Loucy (cell line): ENCODE data around the gene RTN3.
A peak's percentile ranks its signal among the peaks of the same experiment; 100 is the strongest.

Source experiments
- H2AFZ ChIP-seq: fragments of 200-600 bp; sonication (generic); 2 replicates; pipeline ENCODE4 v1.6.0; 2016; ENCODE audit warnings: antibody characterized with exemption, mild to moderate bottlenecking, low read length, moderate library complexity
- H3F3A ChIP-seq: fragments of 200-600 bp; 2 replicates; pipeline ENCODE4 v1.6.0; 2016; ENCODE audit warnings: antibody characterized with exemption, low read depth, mild to moderate bottlenecking
- H3K27me3 ChIP-seq: fragments of 200-600 bp; sonication (generic); 2 replicates; pipeline ENCODE4 v1.6.1; 2014; ENCODE audit warnings: low read length, mild to moderate bottlenecking; ENCODE audit not compliant: insufficient read depth, poor library complexity, severe bottlenecking
- H3K36me3 ChIP-seq: fragments of 200-600 bp; sonication (generic); 2 replicates; pipeline ENCODE4 v1.6.1; 2016; ENCODE audit warnings: low read length; ENCODE audit not compliant: insufficient read depth
- H3K4me1 ChIP-seq: fragments of 200-600 bp; sonication (generic); 2 replicates; pipeline ENCODE4 v1.5.1; 2014; ENCODE audit warnings: low read length, mild to moderate bottlenecking; ENCODE audit not compliant: insufficient read depth, poor library complexity, severe bottlenecking
- H3K4me2 ChIP-seq: fragments of 200-600 bp; sonication (generic); 2 replicates; pipeline ENCODE4 v1.6.0; 2014; ENCODE audit warnings: antibody characterized with exemption, low read length, low read depth, mild to moderate bottlenecking; ENCODE audit not compliant: poor library complexity, severe bottlenecking
- H3K4me3 ChIP-seq: fragments of 200-600 bp; sonication (generic); 2 replicates; pipeline ENCODE4 v1.5.1; 2014; ENCODE audit warnings: low read length, mild to moderate bottlenecking, mixed read lengths; ENCODE audit not compliant: poor library complexity, severe bottlenecking
- H3K79me2 ChIP-seq: fragments of 200-600 bp; sonication (generic); 2 replicates; pipeline ENCODE4 v1.6.1; 2014; ENCODE audit warnings: low read length; ENCODE audit not compliant: insufficient read depth
- H3K9ac ChIP-seq: fragments of 200-600 bp; sonication (generic); 2 replicates; pipeline ENCODE4 v1.6.0; 2014; ENCODE audit warnings: mild to moderate bottlenecking, low read depth, low read length, moderate library complexity; ENCODE audit not compliant: poor library complexity, severe bottlenecking
- H3K9me2 ChIP-seq: fragments of 200-600 bp; sonication (generic); replicated peaks from 2 replicates; pipeline ENCODE4 v1.6.1; 2016; ENCODE audit warnings: low read depth, low read length, mixed read lengths
- H3K9me3 ChIP-seq: fragments of 200-600 bp; sonication (generic); 2 replicates; pipeline ENCODE4 v1.6.1; 2014; ENCODE audit warnings: mild to moderate bottlenecking, antibody characterized with exemption, low read length, low read depth; ENCODE audit not compliant: insufficient read depth
- H4K20me1 ChIP-seq: fragments of 200-600 bp; sonication (generic); 2 replicates; pipeline ENCODE4 v1.6.0; 2014; ENCODE audit warnings: antibody characterized with exemption, low read length, mild to moderate bottlenecking; ENCODE audit not compliant: insufficient read depth, poor library complexity, severe bottlenecking
- EZH2phosphoT487 ChIP-seq: fragments of 200-600 bp; IDR thresholded peaks from 2 replicates; pipeline ENCODE4 v1.6.1; 2018; ENCODE audit warnings: antibody characterized with exemption, mild to moderate bottlenecking, moderate library complexity, borderline replicate concordance
- TF ChIP-seq, protein P1 (sequence below): fragments of 200-600 bp; sonication (generic); conservative IDR thresholded peaks from 2 replicates; pipeline ENCODE4 v1.5.1; 2014; ENCODE audit warnings: mild to moderate bottlenecking, antibody characterized with exemption, low read length

Gene RTN3

GRCh38 chr11:63729326-63729725 lies 48.0 kb downstream of the RTN3 start:
- TF ChIP-seq, protein P1, sequence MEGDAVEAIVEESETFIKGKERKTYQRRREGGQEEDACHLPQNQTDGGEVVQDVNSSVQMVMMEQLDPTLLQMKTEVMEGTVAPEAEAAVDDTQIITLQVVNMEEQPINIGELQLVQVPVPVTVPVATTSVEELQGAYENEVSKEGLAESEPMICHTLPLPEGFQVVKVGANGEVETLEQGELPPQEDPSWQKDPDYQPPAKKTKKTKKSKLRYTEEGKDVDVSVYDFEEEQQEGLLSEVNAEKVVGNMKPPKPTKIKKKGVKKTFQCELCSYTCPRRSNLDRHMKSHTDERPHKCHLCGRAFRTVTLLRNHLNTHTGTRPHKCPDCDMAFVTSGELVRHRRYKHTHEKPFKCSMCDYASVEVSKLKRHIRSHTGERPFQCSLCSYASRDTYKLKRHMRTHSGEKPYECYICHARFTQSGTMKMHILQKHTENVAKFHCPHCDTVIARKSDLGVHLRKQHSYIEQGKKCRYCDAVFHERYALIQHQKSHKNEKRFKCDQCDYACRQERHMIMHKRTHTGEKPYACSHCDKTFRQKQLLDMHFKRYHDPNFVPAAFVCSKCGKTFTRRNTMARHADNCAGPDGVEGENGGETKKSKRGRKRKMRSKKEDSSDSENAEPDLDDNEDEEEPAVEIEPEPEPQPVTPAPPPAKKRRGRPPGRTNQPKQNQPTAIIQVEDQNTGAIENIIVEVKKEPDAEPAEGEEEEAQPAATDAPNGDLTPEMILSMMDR = no peak
- TF ChIP-seq EZH2phosphoT487 = no peak
- Histone ChIP-seq H3K4me2 (no peak overlapping the region), H3F3A (no peaks in the 10 kb centered on the region), H3K4me3 (no peak overlapping the region), H3K4me1 (no peaks in the 10 kb centered on the region), H3K36me3 (no peaks in the 10 kb centered on the region), H3K27me3 (no peaks in the 10 kb centered on the region), H4K20me1 (peaks cover 12% of the 10 kb centered on the region), H3K9me2 (no peaks in the 10 kb centered on the region), H2AFZ (no peak overlapping the region), H3K9ac (no peak overlapping the region), H3K79me2 (peaks cover 51% of the 10 kb centered on the region), H3K9me3 (no peaks in the 10 kb centered on the region)

- TF ChIP-seq, protein P1 = no peak
- TF ChIP-seq EZH2phosphoT487 = no peak
- H3K79me2 ChIP-seq = peaks cover 22% of the 10 kb centered on the region
- no peaks in the 10 kb centered on the region for H3K36me3 ChIP-seq
- H2AFZ ChIP-seq = no peak overlapping the region
- no peaks in the 10 kb centered on the region for H3K9me3 ChIP-seq
- H4K20me1 ChIP-seq = peaks cover 17% of the 10 kb centered on the region
- no peaks in the 10 kb centered on the region for H3K27me3 ChIP-seq
- peaks cover 13% of the 10 kb centered on the region for H3K4me1 ChIP-seq
- no peak overlapping the region for H3K4me2 ChIP-seq
- no peaks in the 10 kb centered on the region for H3F3A ChIP-seq
- H3K9ac ChIP-seq = no peak overlapping the region
- no peak overlapping the region for H3K4me3 ChIP-seq
- no peaks in the 10 kb centered on the region for H3K9me2 ChIP-seq
Observed at GRCh38 chr11:63736864-63737263, 55.6 kb downstream of the RTN3 start.

DNA sequence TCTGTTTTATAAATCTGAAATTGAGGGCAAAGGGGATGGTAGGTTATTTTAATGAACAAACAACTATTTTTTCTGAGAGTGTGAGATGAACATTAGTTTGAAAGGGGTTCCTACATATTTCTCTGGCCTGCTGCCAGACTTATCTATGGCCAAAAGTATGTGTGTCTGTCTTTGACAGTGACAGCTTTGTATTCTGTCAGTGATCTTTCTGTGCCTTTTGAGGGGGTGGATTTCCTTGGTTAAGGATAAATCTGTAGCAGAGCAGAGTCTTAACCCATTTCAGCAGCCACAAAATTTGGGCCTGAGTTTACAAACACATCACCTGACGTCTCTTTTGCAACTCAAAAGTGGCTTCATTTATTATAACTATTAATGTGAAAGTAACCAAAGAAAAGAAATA lies 56.4 kb downstream of the RTN3 start:
- H3K79me2 ChIP-seq = peaks cover 20% of the 10 kb centered on the region
- peak overlapping the region; percentile 9 for H3K4me2 ChIP-seq
- H2AFZ ChIP-seq = no peak overlapping the region
- no peaks in the 10 kb centered on the region for H3F3A ChIP-seq
- peaks cover 13% of the 10 kb centered on the region for H3K4me1 ChIP-seq
- H4K20me1 ChIP-seq = peaks cover 17% of the 10 kb centered on the region
- no peak overlapping the region for H3K9ac ChIP-seq
- no peaks in the 10 kb centered on the region for H3K36me3 ChIP-seq
- no peaks in the 10 kb centered on the region for H3K9me3 ChIP-seq
- no peaks in the 10 kb centered on the region for H3K9me2 ChIP-seq
- no peak overlapping the region for H3K4me3 ChIP-seq
- no peak for TF ChIP-seq EZH2phosphoT487
- TF ChIP-seq, protein P1 = no peak
- H3K27me3 ChIP-seq = no peaks in the 10 kb centered on the region
